Heart right ventricle (tissue), 16 donors: ENCODE measurements around the gene DPPA2. TPM values are rescaled to one million over a fixed set of nuclear protein-coding genes. Genes with fewer than 3 reads are reported as not detected.

Experiments
- ATAC-seq, 8 donors: fragments of 200-7000 bp; cut with Tn5 transposase; one replicate each; pipeline ENCODE4 v1.9.1; 2020; ENCODE audit warnings: mild to moderate bottlenecking in 8 of 8, moderate library complexity in 8 of 8, moderate number of reproducible peaks in 1 of 8
- DNase-seq, 2 donors: peaks; one replicate each; pipeline ENCODE4 v3.0.0-alpha.2; 2020
- H3K27ac ChIP-seq, 10 donors: fragments of 200-600 bp; sonication (generic) in 2 of 10; one replicate each; pipeline versions ENCODE4 v1.5.0 to v1.8.0; 2020 to 2022; ENCODE audit warnings: mild to moderate bottlenecking in 3 of 10
- H3K27me3 ChIP-seq, 7 donors: fragments of 200-600 bp; one replicate each; pipeline ENCODE4 v1.8.0; 2021 to 2022; ENCODE audit warnings: mild to moderate bottlenecking in 2 of 7
- H3K36me3 ChIP-seq, 9 donors: fragments of 200-600 bp; sonication (generic) in 1 of 9; one replicate each; pipeline versions ENCODE4 v1.5.0 to v1.8.0; 2020 to 2022; ENCODE audit warnings: mild to moderate bottlenecking in 2 of 9
- H3K4me1 ChIP-seq, 9 donors: fragments of 200-600 bp; sonication (generic) in 1 of 9; one replicate each; pipeline versions ENCODE4 v1.5.0 to v1.8.0; 2020 to 2022; ENCODE audit warnings: mild to moderate bottlenecking in 4 of 9
- H3K4me3 ChIP-seq, 10 donors: fragments of 200-600 bp; sonication (generic) in 2 of 10; one replicate each; pipeline versions ENCODE4 v1.5.0 to v1.8.0; 2020 to 2022; ENCODE audit warnings: mild to moderate bottlenecking in 7 of 10, moderate library complexity in 2 of 10
- H3K9me3 ChIP-seq, 11 donors: fragments of 200-600 bp in 10 of 11; sonication (generic) in 2 of 11; one replicate each; pipeline versions ENCODE4 v1.5.0 to v1.8.0; 2013 to 2022; ENCODE audit warnings: mild to moderate bottlenecking in 2 of 11, control low read depth in 1 of 11, moderate library complexity in 1 of 11
- WGBS, 2 donors: extraction: QIAGEN DNeasy Blood & Tissue Kit; methylation state at CpG; one replicate each; pipeline ENCODE4 v1.1.7; 2013; ENCODE audit warnings: inconsistent platforms in 1 of 2; 5-methylcytosine and 5-hydroxymethylcytosine counted together
- intact Hi-C, 10 donors: fragments of 100-400 bp; cut with DNase I; formaldehyde crosslinking; loops; one replicate each; pipeline versions ENCODE4 v1.11.1 to v1.14.2; 2022
- polyA plus RNA-seq, 2 donors: library from polyadenylated mRNA; stranded (reverse); fragments of 200-250 nt; gene quantifications; one replicate each; pipeline ENCODE4 v1.2.3, GENCODE V29; 2013
- total RNA-seq, 10 donors: library from RNA; stranded (reverse); fragmentation: NEBNext Ultra II Directional in 3 of 10; extraction: Animal tissue kit (Norgen Biotek cat#: 25700) in 3 of 10; gene quantifications; one replicate each; pipeline versions ENCODE4 v1.2.1 to v1.2.4, GENCODE V29; 2021 to 2023
- TF ChIP-seq, protein P1 (sequence below), 9 donors: fragments of 200-600 bp; sonication (generic) in 2 of 9; IDR thresholded peaks; one replicate each; pipeline versions ENCODE4 v1.5.0 to v1.8.0; 2021 to 2022; ENCODE audit warnings: antibody characterized with exemption in 9 of 9, mild to moderate bottlenecking in 5 of 9, moderate library complexity in 1 of 9
- donor health status: Arrhythmogenic right ventricular cardiomyopathy.
- donor health status: ischemic (EF 13 %, LVEDD 7.1; RV severe dilation, severe dysfunction).
- donor health status: healthy with polysubstance abuse.
- donor health status: DM: no; HTN: yes; CAD: no.
- donor health status: DM: no; HTN: no; CAD: no.
- donor health status: ischemic (EF 25% LVEDD 6.9; RV normal size, moderate dysfunction).
- donor health status: ischemic (EF 25% LVEDD 5.7; RV mildly dilated, moderate dysfunction).
- donor health status: healthy.
- donor health status: DM: yes; HTN: yes; CAD: no.
- donor health status: Ischemic cardiomyopathy.
- donor health status: ischemic (EF 35%, LVEDD 5.7; RV mildly dilated, moderate dysfunction).
- donor health status: nonischemic (EF 11% LVEDD 7.7; RV severe dilation, severe dysfunction).
- donor health status: DM: yes; HTN: yes; CAD: no.
- donor health status: PGD.
- donor health status: ischemic (EF 29% LVEDD 5.4; RV normal size, mild dysfunction).
- donor health status: nonischemic (EF 23%, LVEDD 6.1; RV moderate dilation, normal function).

The DPPA2 gene
- total and polyA plus RNA-seq, 12 donors, result not detected

DNA sequence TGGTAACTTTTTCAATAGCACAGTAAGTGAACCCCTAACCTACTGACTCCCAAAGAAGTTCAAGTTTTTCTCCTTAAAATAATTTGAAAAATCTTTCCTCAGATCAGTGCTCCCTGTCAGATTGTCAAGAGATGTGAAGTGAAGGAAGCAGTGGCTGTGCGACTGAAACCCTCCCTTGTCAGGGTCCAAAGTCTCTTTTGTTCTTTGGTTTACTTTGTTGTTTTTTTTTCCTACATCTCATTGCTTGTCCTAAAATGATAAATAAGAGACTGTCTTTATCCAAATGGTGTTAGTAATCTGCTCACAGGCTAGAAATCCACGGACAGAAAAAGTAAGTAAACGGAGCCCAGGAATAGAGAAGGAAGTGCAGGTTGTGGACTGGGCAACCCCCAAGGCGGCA, 22.0 kb upstream of the DPPA2 start:
- H3K27me3 ChIP-seq, result peaks cover 0 to 45% (median 24%) of the 10 kb centered on the region in 7 donors
- DNase-seq, result no peak
- H3K36me3 ChIP-seq, result no peaks in the 10 kb centered on the region
- H3K4me3 ChIP-seq, result no peak overlapping the region
- no peak for ATAC-seq
- whole genome bisulfite sequencing, 2 donors, result 45% methylated on average over 4 of the region's 4 CpGs
- TF ChIP-seq, protein P1, sequence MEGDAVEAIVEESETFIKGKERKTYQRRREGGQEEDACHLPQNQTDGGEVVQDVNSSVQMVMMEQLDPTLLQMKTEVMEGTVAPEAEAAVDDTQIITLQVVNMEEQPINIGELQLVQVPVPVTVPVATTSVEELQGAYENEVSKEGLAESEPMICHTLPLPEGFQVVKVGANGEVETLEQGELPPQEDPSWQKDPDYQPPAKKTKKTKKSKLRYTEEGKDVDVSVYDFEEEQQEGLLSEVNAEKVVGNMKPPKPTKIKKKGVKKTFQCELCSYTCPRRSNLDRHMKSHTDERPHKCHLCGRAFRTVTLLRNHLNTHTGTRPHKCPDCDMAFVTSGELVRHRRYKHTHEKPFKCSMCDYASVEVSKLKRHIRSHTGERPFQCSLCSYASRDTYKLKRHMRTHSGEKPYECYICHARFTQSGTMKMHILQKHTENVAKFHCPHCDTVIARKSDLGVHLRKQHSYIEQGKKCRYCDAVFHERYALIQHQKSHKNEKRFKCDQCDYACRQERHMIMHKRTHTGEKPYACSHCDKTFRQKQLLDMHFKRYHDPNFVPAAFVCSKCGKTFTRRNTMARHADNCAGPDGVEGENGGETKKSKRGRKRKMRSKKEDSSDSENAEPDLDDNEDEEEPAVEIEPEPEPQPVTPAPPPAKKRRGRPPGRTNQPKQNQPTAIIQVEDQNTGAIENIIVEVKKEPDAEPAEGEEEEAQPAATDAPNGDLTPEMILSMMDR (IDR thresholded peaks at IDR 0.05), result no peak
- intact Hi-C loops, result no loop called here
- H3K27ac ChIP-seq, result no peak overlapping the region
- peaks cover 0 to 7% (median 0%) of the 10 kb centered on the region in 9 donors for H3K4me1 ChIP-seq
- H3K9me3 ChIP-seq, result no peaks in the 10 kb centered on the region

DNA sequence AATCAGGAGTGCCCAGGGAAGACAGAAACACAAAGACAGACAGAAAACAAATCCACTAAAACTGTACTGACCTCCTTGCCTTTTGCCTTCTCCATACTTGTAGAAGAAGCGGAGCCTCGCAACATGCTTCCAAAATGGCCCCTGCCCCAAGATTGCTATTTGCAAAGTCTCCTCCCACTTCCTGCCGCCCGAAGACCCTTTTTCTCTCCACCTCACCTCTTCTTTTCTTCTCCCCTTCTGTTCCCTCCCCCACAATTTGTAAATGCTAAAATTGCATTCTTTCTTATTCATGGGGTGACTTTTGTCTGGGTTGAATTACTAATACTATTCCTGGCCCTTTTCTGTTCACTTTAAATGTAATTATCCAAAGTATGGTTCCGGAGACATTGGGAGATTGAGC, 21.1 kb upstream of the DPPA2 start, which contains the start of gene DPPA4:
TSS of gene DPPA4 (minus strand) at position 154 of the 400 bp plus-strand sequence. CDS start at position 125, 29 bp downstream.
- H3K27me3 ChIP-seq, result peaks cover 0 to 45% (median 24%) of the 10 kb centered on the region in 7 donors
- TF ChIP-seq, protein P1 (IDR thresholded peaks at IDR 0.05), result no peak
- H3K4me3 ChIP-seq, result peak within 1 kb of the TSS in 9 of 10 donors; percentile 5 to 51 (median 40)
- no peak within 1 kb of the TSS for H3K27ac ChIP-seq
- intact Hi-C loops, result loop anchor here in 1 of 10 donors (2.0 kb wide), 1 partner anchor 27 kb away; no protein-coding TSS in a partner anchor
- no peaks in the 10 kb centered on the region for H3K36me3 ChIP-seq
- no peaks in the 10 kb centered on the region for H3K9me3 ChIP-seq
- no peak for ATAC-seq
- H3K4me1 ChIP-seq, result peaks cover 0 to 7% (median 0%) of the 10 kb centered on the region in 9 donors
- no peak for DNase-seq
- WGBS, 2 donors, result 51 to 58% methylated on average over 5 of the region's 5 CpGs

DNA sequence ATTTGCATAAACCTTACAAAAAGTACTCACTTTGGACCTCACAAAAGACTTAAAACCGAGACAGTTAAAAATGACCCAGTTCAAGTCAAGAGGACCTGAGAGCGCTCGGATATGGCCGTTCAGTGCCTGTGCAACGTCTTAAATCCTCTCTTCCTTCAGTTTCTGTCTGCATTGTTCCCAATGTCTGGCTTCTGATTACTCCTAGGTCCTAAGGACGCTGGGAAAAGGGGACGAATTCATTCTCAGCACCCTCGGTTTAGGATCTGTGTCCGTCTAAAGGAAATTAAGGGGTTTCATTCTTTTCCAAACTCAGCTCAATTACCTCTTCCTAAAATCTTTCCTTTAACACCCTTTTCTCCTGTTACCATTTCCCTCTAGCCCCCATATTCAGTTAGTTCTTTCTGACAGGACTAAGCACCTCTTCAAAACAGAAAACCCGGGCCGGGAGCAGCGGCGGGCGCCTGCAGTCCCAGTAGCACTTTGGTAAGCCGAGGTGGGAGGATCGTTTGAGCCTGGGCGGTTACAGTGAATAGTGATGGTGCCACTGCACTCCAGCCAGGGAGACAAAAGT, 20.1 kb upstream of the DPPA2 start:
- no peaks in the 10 kb centered on the region for H3K9me3 ChIP-seq
- peaks cover 0 to 7% (median 0%) of the 10 kb centered on the region in 9 donors for H3K4me1 ChIP-seq
- no peak overlapping the region for H3K27ac ChIP-seq
- intact Hi-C loops, result loop anchor here in 1 of 10 donors (2.0 kb wide), 1 partner anchor 28 kb away; no protein-coding TSS in a partner anchor
- DNase-seq, result no peak
- no peaks in the 10 kb centered on the region for H3K36me3 ChIP-seq
- H3K4me3 ChIP-seq, result peak overlapping the region in 9 of 10 donors; percentile 5 to 51 (median 40)
- 1 to 2% methylated on average over 17 of the region's 17 CpGs for WGBS, 2 donors
- peaks cover 0 to 45% (median 24%) of the 10 kb centered on the region in 7 donors for H3K27me3 ChIP-seq
- peak in 4 of 8 donors; percentile 41 to 57 (median 45) for ATAC-seq
- TF ChIP-seq, protein P1 (IDR thresholded peaks at IDR 0.05), result no peak

DNA sequence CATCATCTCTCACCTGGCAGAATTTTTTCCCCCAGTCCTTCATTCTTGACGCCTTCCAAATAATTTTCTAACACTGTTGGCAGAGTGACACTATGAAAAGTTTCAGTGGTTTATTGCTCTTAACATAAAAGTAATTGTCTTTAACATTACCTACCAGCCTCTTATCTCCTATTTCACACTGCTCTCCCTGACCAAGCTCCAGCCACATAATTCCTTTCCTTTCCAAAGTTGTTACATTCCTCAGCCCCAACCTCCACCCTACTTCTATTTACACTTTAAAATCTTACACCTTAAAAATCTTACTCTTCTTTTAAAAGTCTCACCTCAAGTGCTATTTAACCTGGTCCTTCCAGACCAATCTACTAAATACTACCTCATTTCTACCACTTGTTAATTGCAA, 18.3 kb upstream of the DPPA2 start:
- no peak overlapping the region for H3K27ac ChIP-seq
- no peak for DNase-seq
- H3K36me3 ChIP-seq, result no peaks in the 10 kb centered on the region
- no peak for ATAC-seq
- H3K4me3 ChIP-seq, result no peak overlapping the region
- WGBS, 2 donors, result 69 to 85% methylated on average over 1 of the region's 1 CpG
- TF ChIP-seq, protein P1 (IDR thresholded peaks at IDR 0.05), result no peak
- peaks cover 0 to 7% (median 0%) of the 10 kb centered on the region in 9 donors for H3K4me1 ChIP-seq
- H3K27me3 ChIP-seq, result peaks cover 0 to 45% (median 24%) of the 10 kb centered on the region in 7 donors
- intact Hi-C loops, result no loop called here
- no peaks in the 10 kb centered on the region for H3K9me3 ChIP-seq
